HG02981 (cell line): ENCODE results near the gene TET2.
A peak's percentile ranks its signal among the peaks of the same experiment; 100 is the strongest.

Experiments
- ATAC-seq: cut with Tn5 transposase; IDR thresholded peaks from one replicate; pipeline ENCODE4 v1.9.1; 2021; ENCODE audit warnings: mild to moderate bottlenecking, moderate library complexity; ENCODE audit not compliant: unreplicated experiment

Gene TET2

DNA sequence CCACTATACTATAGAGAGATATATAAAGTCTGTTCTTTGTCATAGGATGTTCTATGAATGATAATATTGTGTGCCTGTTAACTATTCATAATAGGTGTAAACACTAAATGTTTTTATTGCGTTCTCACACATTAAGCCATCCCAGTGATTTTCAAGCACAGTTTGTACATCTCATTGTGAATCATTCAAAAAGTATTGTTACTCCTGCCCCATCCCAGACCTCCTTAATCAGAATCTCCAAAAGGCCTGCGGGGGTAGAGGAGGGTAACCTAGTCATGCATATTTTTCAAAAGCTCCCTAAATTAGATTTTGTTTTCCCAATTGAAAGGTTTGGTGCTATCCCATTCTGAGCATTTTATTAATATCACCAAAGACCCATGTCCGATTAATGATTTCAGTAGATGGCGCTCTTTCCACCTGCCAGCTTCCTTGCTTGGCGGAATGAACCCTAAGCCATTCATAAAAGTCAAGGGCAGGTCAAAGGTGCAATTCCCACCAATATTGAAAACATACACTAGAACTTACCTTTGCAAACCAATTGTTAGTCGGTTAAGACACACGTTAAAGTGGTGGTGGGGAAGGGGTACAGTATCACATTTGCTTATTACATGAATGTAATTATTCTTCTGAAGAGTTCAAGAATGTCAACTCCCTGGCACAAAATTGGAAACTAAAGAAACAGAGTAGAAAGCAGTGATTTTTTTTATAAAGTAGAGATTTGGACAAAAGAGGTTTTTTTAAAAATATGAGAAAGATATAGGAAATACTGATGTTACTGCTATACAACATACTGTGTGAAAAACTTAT is 5.8 kb upstream of the TET2 start:
- no peak for ATAC-seq

DNA sequence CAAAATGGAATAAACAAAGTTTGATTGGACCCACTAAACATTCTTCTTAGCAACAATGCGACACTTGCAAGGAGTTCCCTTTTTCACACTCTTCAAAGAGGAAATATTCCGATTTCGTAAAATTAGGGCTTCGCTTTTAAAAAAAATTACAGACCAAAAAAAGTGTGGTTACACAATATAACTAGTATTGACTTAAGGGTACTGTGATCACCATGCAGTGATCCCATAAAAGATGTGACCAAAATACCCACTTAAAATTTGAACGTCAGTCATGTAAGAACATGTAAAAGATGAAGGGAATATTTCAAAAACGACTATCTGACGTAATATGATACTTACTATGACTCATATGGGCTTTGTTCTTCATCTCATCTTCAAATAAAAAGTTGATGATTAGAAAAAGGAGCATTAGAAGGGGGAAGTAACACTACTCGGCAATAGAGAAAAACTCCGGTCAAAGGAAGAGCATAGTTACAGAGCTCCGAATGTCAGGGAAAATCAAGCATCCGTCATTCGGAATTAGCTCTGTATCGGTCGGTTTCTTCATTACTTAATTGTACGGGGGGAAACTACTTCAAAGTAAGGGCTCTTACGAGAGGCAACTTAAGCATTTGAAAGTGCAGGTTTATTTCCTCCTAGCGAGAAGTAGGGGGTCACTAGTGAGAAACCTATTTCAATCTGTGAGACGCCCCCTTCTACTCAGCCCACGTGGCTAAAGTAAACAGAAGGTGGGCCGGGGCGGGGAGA is 1.3 kb upstream of the TET2 start:
- no peak for ATAC-seq

DNA sequence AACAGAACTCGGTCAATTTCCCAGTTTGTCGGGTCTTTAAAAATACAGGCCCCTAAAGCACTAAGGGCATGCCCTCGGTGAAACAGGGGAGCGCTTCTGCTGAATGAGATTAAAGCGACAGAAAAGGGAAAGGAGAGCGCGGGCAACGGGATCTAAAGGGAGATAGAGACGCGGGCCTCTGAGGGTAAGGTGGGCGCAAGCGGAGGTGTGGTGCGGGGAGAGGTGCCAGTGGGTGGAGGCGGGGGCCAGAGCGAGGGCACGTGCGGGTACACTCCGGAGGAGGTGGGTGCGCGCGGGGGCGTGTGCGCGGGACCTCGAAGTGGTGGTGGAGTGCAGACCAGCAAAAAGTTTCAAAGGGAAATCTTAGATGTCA is 787 bp upstream of the TET2 start:
- ATAC-seq, result peak; percentile 2

DNA sequence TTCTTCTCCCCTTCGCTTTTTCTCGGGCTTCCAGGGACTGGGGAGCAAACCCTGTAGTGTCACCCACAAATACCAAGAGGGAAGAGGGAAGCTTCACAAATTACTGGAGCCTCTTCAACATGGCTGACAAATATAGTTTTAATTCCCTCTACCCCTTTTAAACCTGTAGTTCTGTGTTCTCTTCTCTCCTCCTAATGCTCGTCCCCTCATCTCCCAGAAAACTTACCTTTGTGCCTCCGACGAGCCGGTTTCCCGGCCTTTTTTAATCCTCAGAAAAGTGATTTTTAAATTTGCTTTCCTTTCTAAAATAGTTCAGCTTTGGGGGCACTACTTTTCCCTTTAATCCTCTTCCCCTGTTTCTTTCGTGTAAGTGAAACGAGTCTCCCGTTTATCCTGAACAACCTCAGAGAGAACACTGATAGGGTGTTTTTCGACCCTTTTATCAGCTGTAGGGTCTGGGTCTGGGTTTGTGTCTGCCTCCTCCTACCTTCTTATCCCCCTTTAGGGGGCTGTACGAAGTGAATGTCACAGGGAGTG is 408 bp downstream of the TET2 start:
- ATAC-seq, result peak; percentile 6

DNA sequence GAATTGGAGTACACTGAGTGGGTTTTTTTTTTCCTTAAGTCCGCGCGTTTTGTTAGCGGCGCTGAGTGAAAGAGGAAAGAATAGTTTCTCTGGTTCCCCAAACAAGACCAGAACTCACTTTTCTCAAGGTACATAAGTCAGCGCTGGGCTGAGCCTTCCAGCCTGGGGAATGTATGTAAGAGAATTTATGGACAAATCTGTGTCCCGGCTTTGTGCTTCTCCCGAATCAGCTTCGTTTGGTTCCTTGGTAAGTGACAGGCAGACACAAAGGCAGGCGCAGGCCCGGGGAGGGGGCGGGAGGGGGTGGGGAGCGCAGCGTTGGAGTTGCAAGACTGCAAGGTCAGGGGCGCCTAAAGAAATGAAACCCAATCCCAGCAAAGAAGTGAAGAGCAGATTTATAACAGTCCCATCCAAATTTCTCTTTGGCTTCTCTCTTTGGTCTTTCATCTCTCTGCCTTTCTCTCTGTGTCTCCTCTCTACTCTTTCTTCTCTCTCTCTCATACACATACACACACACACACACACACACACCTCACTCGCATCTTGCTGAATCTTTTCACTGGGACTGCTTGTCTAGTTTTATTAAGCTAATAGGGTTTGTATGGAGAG is 981 bp downstream of the TET2 start:
- ATAC-seq, result no peak

DNA sequence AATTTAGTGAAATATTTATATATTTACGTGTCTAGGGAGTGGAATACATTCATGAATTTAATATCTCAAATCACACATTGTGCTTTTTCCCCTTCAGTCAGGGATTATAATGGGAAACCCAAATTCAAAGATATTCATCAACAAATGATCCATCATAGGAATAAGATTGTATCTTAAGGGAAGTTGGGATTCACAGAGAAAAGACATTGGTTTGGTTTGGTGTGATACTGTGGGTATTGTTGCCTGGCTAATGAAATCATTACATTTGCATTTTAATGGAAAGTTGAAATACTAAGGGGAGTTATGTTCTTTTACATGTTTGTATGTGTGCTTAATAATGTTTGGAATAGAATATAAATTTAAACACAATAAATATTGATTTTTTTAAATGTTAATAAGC is 1.7 kb downstream of the TET2 start:
- ATAC-seq, result no peak

DNA sequence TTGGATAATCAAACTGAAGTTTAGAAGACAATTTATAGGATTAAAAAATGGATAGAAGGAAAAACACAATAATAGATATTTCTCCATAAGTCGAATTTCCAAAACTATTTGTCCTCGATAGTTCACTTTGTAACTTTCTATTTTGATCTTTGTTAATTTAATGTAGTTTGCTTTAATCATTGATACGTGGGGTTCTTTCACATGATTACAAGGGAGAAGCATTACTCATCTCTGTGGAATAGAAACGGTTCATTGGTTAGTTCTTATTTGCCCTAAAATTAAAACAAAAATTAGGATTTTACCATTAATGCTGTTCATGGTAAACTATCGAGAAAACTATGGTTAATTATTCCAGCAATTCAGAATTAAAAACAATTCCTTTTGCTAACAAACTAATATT is 2.1 kb downstream of the TET2 start:
- no peak for ATAC-seq

DNA sequence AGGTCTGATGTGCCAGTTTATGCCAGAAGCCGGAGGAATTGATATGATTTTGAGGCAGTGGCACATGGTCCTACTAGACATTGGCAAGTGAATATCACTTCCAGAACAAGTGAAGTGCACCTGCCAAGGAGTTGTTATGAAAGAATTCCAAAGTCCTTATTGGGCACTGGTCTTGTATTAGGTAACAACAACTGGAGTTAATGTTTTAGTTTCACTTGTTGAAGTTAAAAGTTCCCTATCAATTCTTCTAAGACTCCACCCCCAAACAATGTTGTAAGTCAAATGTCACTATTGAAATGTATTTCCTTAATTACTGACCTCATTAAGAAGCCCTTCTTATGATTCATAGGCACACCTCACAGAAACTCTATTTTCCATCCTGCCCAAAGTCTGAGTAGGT is 3.1 kb downstream of the TET2 start:
- ATAC-seq, result no peak

DNA sequence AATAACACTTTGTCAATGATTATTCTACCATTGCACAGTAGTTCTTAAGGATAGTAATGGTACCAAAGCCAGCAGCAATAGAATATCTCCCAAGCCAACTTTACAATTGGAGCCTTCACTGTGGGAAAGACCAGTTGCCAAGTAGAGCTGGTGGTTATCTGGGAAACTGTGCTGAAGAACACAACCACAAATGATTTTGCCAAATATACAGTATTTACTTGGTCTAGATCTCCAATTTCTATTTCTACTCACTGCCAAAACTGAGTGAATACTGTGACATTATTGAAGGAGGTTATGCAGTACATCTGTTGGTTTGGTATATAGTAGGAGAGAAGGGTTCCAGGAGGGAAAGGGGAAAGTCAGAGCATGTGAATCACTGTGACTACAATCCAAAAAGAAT is 3.8 kb downstream of the TET2 start:
- no peak for ATAC-seq

DNA sequence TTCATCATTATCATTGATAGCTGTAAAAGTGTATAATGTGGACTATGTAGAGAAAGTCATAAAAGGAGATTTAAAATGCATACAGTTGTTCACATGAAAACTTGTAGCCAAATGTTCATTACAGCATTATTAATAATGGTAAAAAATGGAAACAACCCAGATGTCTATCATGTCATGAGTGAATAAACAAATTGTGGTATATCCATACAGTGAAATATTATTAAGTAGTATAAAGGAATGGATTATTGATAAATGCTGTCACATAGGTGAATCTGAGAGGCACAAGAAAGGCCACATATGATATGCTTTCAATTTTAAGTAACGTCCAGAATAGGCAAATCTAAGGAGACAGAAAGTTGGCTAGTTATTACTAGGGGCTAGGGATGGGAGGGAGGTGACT is 7.1 kb downstream of the TET2 start:
- ATAC-seq, result no peak

DNA sequence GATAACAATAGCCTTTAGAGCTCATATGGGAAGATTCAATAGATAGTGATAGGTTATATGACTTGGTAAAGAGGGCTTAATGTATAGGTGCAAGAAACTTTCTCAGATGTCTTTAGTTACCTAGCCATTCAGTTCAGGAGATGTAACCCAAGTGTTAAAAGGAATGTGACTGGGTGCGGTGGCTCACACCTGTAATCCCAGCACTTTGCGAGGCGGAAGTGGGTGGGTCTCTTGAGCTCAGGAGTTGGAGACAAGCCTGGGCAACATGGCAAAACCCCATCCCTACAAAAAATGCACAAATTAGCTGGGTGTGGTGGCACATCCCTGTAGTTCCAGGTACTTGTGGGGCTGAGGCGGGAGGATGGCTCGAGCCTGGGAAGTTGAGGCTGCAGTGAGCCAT is 7.9 kb downstream of the TET2 start:
- ATAC-seq, result no peak

DNA sequence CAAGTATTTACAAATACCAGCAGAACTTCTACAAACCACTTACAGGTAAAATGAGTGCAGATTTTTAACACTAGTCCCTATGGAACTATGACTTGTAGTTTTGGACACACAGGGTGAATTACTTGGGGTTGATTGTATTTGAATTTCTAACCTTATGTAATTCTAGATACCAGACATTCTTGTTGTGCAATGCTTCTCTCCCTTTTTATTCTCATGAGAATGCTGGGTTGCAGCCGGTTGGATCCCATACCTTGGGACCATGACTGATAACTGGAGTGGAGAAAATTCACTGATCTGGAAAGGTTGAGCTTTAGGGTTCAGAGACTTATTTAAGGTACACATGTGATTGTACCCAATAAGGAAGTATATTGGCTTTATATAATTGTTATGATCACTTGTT is 8.8 kb downstream of the TET2 start:
- ATAC-seq, result no peak

DNA sequence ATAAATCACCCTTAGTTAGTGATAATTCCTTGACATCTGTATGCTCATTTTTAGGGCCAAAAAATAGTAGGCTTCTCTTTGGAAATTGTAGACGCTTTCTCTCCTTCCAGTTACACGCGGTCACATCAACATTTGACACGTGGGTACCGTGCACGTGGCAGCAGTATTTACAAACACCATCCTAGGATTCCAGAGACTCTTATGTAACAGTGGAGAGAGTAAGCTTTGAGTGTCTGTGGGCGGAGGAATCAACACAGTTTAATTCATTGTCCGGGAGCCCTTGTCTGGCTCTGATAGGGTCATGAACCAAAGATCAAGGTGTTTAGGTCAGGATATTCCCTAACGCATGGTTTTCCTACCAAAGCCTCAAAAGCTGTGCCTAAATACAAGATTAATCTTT is 12.2 kb downstream of the TET2 start:
- ATAC-seq, result no peak

DNA sequence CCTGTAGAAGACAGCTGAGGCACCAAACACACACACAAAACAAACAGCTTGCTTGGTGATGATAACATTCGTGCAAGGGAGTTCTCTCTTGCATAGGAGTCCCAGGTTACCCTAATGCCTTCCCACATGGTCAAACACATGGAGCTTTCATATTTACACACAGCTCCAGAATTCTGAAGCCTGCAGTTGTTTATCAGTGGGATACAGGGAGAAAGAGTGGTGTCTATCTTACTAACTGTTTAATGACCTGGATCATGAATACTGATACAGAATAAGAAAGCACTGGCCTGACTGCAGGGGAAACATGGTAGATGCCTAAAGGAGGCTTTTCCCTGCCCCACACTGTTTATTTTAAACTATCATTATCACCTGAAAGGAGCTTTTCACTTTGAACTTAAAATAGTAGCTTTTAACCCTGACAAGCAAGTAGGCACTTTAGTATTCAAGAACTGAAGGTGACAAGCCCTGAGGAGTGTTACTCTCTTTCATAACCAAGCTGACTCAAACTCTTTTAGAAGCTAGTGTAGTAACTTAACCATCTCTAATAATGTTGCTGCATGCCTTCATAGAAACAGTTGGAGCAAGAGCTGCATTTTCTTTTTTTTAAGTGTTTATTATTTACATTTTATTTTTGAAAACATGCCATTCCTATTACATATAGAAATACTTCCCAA is 15.6 kb downstream of the TET2 start:
- no peak for ATAC-seq

DNA sequence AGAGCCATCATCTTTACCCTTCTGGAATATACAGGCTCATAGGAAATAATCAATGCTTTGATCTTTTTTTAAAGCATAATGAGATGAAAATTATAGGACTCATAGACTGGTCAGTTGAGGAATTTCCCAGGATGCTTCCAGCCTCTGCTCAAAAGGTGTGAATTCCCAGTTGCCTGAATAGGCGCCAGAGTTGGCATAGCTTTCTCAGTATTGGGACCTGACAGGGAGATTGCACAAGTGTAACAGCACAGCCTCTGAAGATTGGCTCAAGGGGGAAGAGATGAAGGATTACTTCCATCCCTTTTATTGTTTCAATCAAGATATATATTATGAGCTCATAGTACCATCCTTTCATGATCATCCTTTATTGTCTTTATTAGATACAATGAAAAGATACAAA is 17.9 kb downstream of the TET2 start:
- ATAC-seq, result no peak

DNA sequence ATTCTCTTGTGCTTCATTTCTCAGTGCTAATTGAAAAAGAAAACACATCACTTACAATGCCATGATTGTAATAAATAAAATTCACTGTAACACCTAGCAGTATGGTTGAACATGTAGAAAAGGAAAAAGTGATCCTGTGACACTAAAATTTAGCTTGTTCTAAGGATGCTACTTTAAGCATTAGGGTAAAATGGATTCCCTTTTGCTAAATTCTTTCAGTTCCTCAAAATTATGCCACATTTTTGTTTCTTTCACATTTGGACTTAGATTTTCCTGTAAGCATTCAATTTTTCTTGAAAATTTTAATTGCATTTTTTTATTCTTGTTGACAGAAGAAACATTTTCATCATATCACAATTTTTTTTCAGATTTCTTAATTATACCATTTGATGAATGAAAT is 19.4 kb downstream of the TET2 start:
- no peak for ATAC-seq

DNA sequence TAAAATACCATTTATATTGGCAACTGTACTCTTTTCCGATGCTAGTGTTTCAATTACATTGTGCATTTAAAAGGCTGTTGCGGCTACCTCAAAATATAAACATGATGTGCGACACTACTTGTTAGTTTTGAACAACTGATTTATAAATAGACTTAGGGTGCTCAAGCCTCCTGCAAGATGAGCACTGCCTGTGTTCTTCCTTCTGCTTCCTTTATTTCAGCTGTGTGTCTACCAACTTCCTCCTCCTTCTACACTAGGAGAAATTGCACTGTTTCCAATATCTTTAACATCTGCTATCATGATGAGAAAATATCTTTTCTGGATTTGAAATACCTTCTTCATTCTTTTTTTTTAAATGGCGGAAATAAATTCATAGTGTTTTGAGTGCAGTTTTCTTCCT is 24.0 kb downstream of the TET2 start:
- ATAC-seq, result no peak

DNA sequence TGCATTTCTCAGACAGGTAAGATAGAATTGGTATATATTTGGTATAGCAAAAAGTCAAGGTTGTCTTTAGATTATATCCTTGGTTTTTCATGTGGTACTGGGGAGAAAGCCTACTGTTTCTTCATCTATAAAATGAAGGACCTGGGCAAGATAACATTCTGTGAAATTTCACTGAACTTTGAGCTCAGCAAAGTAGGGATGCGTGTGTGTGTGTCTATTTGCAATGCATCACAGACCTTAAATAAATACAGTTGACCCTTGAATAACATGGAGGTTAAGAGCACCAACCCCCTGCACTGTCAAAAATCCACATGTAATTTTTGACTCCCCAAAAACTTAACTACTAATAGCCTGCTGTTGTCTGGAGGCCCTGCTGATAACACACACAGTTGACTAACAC is 25.2 kb downstream of the TET2 start:
- no peak for ATAC-seq

DNA sequence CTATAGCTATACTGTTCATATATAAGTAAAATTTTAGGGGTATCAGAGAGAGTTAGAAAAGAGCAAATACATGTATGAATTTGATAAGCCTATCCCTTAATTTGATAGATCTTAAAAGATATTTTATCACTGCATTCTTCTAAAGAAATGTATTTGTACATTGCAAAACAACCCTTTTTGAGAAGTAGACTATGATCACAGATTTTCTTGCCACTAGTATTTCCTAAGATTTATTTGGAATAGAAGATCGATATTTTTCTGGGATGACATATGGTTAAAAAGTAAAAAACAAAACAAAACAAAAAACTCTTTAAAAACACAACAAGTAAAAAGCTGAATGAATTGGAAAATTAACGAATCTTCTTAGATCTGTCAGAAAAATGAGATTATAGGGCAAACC is 27.4 kb downstream of the TET2 start:
- ATAC-seq, result no peak

DNA sequence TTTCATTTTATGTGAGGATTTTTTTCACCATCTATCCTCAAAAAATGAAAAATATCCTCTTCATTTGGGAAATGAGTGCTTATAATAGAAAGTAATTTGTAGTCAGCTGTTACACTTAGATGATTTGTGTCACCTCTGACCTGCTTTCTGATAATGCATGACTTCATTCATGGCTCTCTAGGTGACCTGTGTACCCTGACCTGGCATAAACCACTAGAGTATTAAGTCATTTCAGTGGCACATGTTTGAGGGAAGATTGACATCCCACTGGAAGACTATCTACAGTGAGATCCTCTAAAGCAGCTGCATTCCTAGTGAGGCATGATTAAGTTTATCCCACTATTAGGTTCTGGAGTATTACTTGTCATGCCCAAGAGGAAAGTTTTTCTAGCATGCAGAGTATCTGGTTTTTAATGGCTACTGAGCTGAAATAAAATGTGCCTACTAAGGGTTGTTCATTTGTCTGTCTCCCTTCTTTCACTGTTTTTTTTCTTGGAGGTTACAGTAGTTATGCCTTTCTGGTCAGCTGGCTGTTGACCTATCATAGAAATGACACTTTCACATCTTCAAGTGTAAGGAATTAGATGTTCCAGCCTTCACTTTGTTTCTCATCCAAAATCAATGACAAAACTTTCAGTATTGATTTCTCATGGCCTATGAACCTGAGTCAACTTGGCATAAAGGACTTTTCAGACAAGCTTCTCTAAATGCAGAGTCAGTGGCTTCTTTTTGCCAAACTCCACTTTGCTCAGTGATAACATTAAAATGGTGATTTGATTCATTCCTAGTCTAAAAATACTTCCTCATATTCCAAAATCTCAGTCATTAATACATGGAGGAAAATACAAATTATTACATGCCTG is 33.1 kb downstream of the TET2 start:
- peak; percentile 56 for ATAC-seq
